K562 (cell line): Measurements from ENCODE around the gene ORAI3. TPM values are rescaled to one million over a fixed set of nuclear protein-coding genes. Genes with fewer than 3 reads are reported as not detected.

Source experiments
- BRF1 ChIP-seq: IDR thresholded peaks from 3 replicates; pipeline ENCODE4 v1.6.1; 2011; ENCODE audit warnings: borderline replicate concordance, mild to moderate bottlenecking; ENCODE audit not compliant: insufficient read length; ENCODE audit errors: extremely low read depth
- CEBPG ChIP-seq, 3 experiments: fragments of 200-800 bp in 1 of 3; sonication (Bioruptor generic) in 1 of 3; sonication (generic) in 1 of 3; formaldehyde crosslinking in 1 of 3; IDR thresholded peaks in 2 of 3; conservative IDR thresholded peaks in 1 of 3; 2 replicates each; pipeline versions ENCODE4 v1.6.1 to v1.8.0; 2016 to 2022; ENCODE audit warnings: missing compliant biosample characterization in 2 of 3, missing genetic modification characterization in 2 of 3, mild to moderate bottlenecking in 1 of 3, missing genetic modification reagents in 1 of 3
- CHD2 ChIP-seq: IDR thresholded peaks from 2 replicates; pipeline ENCODE4 v1.6.1; 2011; ENCODE audit warnings: low read depth, low read length
- CUX1 ChIP-seq: fragments of 200-800 bp; sonication (Bioruptor generic); IDR thresholded peaks from 2 replicates; pipeline ENCODE4 v1.6.1; 2016; ENCODE audit warnings: missing genetic modification characterization, missing compliant biosample characterization
- DIDO1 ChIP-seq: fragments of 450-650 bp; IDR thresholded peaks from 2 replicates; pipeline ENCODE4 v1.6.1; 2016; ENCODE audit warnings: low read depth, missing biosample characterization, missing genetic modification characterization
- HDAC1 ChIP-seq, 2 experiments: fragments of 450-650 bp; IDR thresholded peaks; 2 replicates each; pipeline ENCODE4 v1.6.1; 2016 to 2017; ENCODE audit warnings: inconsistent platforms in 1 of 2, mild to moderate bottlenecking in 1 of 2, moderate library complexity in 1 of 2
- NFIX ChIP-seq: fragments of 250-450 bp; sonication (Bioruptor Pico); IDR thresholded peaks from 2 replicates; pipeline ENCODE4 v1.4.0; 2020; ENCODE audit warnings: low read depth, mild to moderate bottlenecking, moderate library complexity
- NR2C2 ChIP-seq, 2 experiments: fragments of 200-800 bp in 1 of 2; sonication (Bioruptor generic) in 1 of 2; sonication (generic) in 1 of 2; formaldehyde crosslinking in 1 of 2; IDR thresholded peaks; 2 replicates each; pipeline versions ENCODE4 v1.6.1 to v1.8.0; 2016 to 2022; ENCODE audit warnings: mild to moderate bottlenecking in 1 of 2, missing compliant biosample characterization in 1 of 2, missing genetic modification characterization in 1 of 2, missing genetic modification reagents in 1 of 2
- NUFIP1 ChIP-seq: fragments of 450-650 bp; IDR thresholded peaks from 2 replicates; pipeline ENCODE4 v1.6.1; 2018; ENCODE audit not compliant: partially characterized antibody
- PCBP2 ChIP-seq: fragments of 200-400 bp; formaldehyde crosslinking; IDR thresholded peaks from 2 replicates; pipeline ENCODE4 v1.6.1; 2018; ENCODE audit warnings: low read length, low read depth, mild to moderate bottlenecking, moderate library complexity; ENCODE audit not compliant: poor library complexity, severe bottlenecking
- POLR2H ChIP-seq: IDR thresholded peaks from 2 replicates; pipeline ENCODE4 v1.6.1; 2016; ENCODE audit warnings: missing genetic modification characterization, low read depth, mild to moderate bottlenecking, control low read depth, missing compliant biosample characterization, moderate library complexity
- RAD21 ChIP-seq, 2 experiments: fragments of 250-450 bp in 1 of 2; fragments of 450-650 bp in 1 of 2; sonication (Bioruptor Pico) in 1 of 2; formaldehyde crosslinking in 1 of 2; IDR thresholded peaks in 1 of 2; conservative IDR thresholded peaks in 1 of 2; 2 replicates each; pipeline versions ENCODE4 v1.4.0 to v1.8.0; 2020 to 2022; ENCODE audit warnings: mild to moderate bottlenecking in 2 of 2, moderate library complexity in 1 of 2
- SAFB2 ChIP-seq: fragments of 200-400 bp; formaldehyde crosslinking; IDR thresholded peaks from 2 replicates; pipeline ENCODE4 v1.6.1; 2018; ENCODE audit warnings: borderline replicate concordance, low read length, low read depth, moderate library complexity; ENCODE audit not compliant: severe bottlenecking
- SMARCB1 ChIP-seq: IDR thresholded peaks from 2 replicates; pipeline ENCODE4 v1.6.1; 2011; ENCODE audit warnings: improper control_type of control experiment, low read depth; ENCODE audit not compliant: insufficient read length
- THAP7 ChIP-seq: fragments of 250-450 bp; sonication (Bioruptor Pico); IDR thresholded peaks from 2 replicates; pipeline ENCODE4 v1.5.0; 2021
- YBX1 ChIP-seq: fragments of 450-650 bp; IDR thresholded peaks from 2 replicates; pipeline ENCODE4 v1.7.1; 2016; ENCODE audit warnings: mild to moderate bottlenecking
- ZNF408 ChIP-seq: fragments of 250-450 bp; sonication (Bioruptor Pico); IDR thresholded peaks from 2 replicates; pipeline ENCODE4 v1.4.0; 2020; ENCODE audit warnings: low read depth, mild to moderate bottlenecking, moderate library complexity
- ZNF75A ChIP-seq: fragments of 450-650 bp; formaldehyde crosslinking; IDR thresholded peaks from 2 replicates; pipeline ENCODE4 v1.4.0; 2020; ENCODE audit warnings: mild to moderate bottlenecking
- ZNF77 ChIP-seq: fragments of 250-450 bp; sonication (Bioruptor Pico); IDR thresholded peaks from 2 replicates; pipeline ENCODE4 v1.5.0; 2020
- polyA plus RNA-seq, 8 experiments: library from polyadenylated mRNA; depleted of rRNA in 4 of 8; stranded (reverse) in 5 of 8; unstranded in 3 of 8; fragments of >200 nt; fragmentation: Nextera tagmentation in 2 of 8; fragmentation: Illumina TruSeq in 1 of 8; extraction: Ambion mirVana in 2 of 8; extraction: Trizol in 1 of 8; gene quantifications; 2 replicates each; pipeline versions ENCODE4 v1.2.1 to v1.2.3, GENCODE V29; 2011 to 2014; ENCODE audit warnings: inconsistent platforms in 1 of 8, missing spikeins in 1 of 8
- total RNA-seq, 7 experiments: library from RNA; depleted of rRNA in 6 of 7; stranded (reverse); fragments of >200 nt in 6 of 7; fragmentation: Illumina TruSeq in 2 of 7; extraction: Trizol in 2 of 7; gene quantifications; 2 replicates each; pipeline versions ENCODE4 v1.2.1 to v1.2.3, GENCODE V29; 2011 to 2021; ENCODE audit warnings: low replicate concordance in 1 of 7

ORAI3 gene
- total and polyA plus RNA-seq, 9 of the 15 experiments (the other 6 are each of a cell fraction or from before 2014, with no cell fraction given), result 4.9 to 23.3 (median 14.1) TPM

- TF ChIP-seq CUX1 (CRISPR knock-in tag) (no peak), DIDO1 (tag) (no peak), YBX1 (no peak), NUFIP1 (no peak), NFIX (no peak), CHD2 (0 out of 2 replicates have a peak, but pooled peaks have one; percentile 28), THAP7 (CRISPR knock-in tag) (peak; percentile 42; the same call in 1 of the 2 replicates), RAD21 (CRISPR knock-in tag; conservative IDR thresholded peaks at IDR 0.05 in 1 of 2, IDR thresholded peaks at IDR 0.05 in 1 of 2) (no peak), ZNF408 (CRISPR knock-in tag) (no peak), HDAC1 (IDR thresholded peaks at IDR 0.05) (peak in 1 of 2 experiments; percentile 92; a peak in 2 of 4 replicates), ZNF77 (CRISPR knock-in tag) (no peak), SMARCB1 (no peak), NR2C2 (CRISPR knock-in tag; IDR thresholded peaks at IDR 0.05) (peak; percentile 8; the same call in 1 of the 2 replicates), NR2C2 (tag; IDR thresholded peaks at IDR 0.05) (peak; percentile 89), SAFB2 (no peak), PCBP2 (no peak), BRF1 (no peak), CEBPG (CRISPR knock-in tag; IDR thresholded peaks at IDR 0.05) (no peak), CEBPG (tag; conservative IDR thresholded peaks at IDR 0.05 in 1 of 2, IDR thresholded peaks at IDR 0.05 in 1 of 2) (peak in 1 of 2 experiments; percentile 69; a peak in 2 of 4 replicates), POLR2H (tag) (peak; percentile 78), ZNF75A (no peak)
These were observed 1.0 kb downstream of the ORAI3 start (continued) for GRCh38 chr16:30949650-30950515.
